GM12878 (cell line): Measurements from ENCODE around the gene RAB4B. TPM values are rescaled to one million over a fixed set of nuclear protein-coding genes. Genes with fewer than 3 reads are reported as not detected.

Source experiments
- BHLHE40 ChIP-seq, 2 experiments: fragments of 450-650 bp in 1 of 2; IDR thresholded peaks; 2 replicates each; pipeline ENCODE4 v1.6.1; 2011 to 2017; ENCODE audit warnings: low read depth in 2 of 2, borderline replicate concordance in 1 of 2, improper control_type of control experiment in 1 of 2, low read length in 1 of 2, mild to moderate bottlenecking in 1 of 2
- DPF2 ChIP-seq: fragments of 450-650 bp; IDR thresholded peaks from 2 replicates; pipeline ENCODE4 v1.6.1; 2017; ENCODE audit warnings: mild to moderate bottlenecking
- ETV6 ChIP-seq, 2 experiments: fragments of 450-650 bp in 1 of 2; IDR thresholded peaks in 1 of 2; conservative IDR thresholded peaks in 1 of 2; 2 replicates each; pipeline ENCODE4 v1.6.1; 2014; ENCODE audit warnings: antibody characterized with exemption in 1 of 2, borderline replicate concordance in 1 of 2, low read depth in 1 of 2, mild to moderate bottlenecking in 1 of 2, moderate library complexity in 1 of 2
- FOS ChIP-seq: IDR thresholded peaks from 3 replicates; pipeline ENCODE4 v1.6.1; 2011; ENCODE audit warnings: borderline replicate concordance; ENCODE audit not compliant: insufficient read length; ENCODE audit errors: extremely low read depth
- IRF4 ChIP-seq: IDR thresholded peaks from 2 replicates; pipeline ENCODE4 v1.6.1; 2011; ENCODE audit warnings: low read depth, low read length
- MLLT1 ChIP-seq: fragments of 450-650 bp; IDR thresholded peaks from 2 replicates; pipeline ENCODE4 v1.6.1; 2016; ENCODE audit warnings: mild to moderate bottlenecking
- REST ChIP-seq: IDR thresholded peaks from 2 replicates; pipeline ENCODE4 v1.6.1; 2012; ENCODE audit warnings: mild to moderate bottlenecking, low read depth, low read length
- SKIL ChIP-seq: fragments of 450-650 bp; IDR thresholded peaks from 2 replicates; pipeline ENCODE4 v1.6.1; 2017; ENCODE audit warnings: mild to moderate bottlenecking, low read depth, inconsistent platforms; ENCODE audit not compliant: poor library complexity, severe bottlenecking
- SMARCA5 ChIP-seq: fragments of 450-650 bp; IDR thresholded peaks from 2 replicates; pipeline ENCODE4 v1.6.1; 2017; ENCODE audit warnings: mild to moderate bottlenecking
- ZNF622 ChIP-seq: fragments of 450-650 bp; IDR thresholded peaks from 2 replicates; pipeline ENCODE4 v1.6.1; 2017; ENCODE audit warnings: mild to moderate bottlenecking, inconsistent platforms
- ZNF687 ChIP-seq: fragments of 450-650 bp; IDR thresholded peaks from 2 replicates; pipeline ENCODE4 v1.6.1; 2017; ENCODE audit warnings: mild to moderate bottlenecking, moderate library complexity
- polyA plus RNA-seq, 11 experiments: library from polyadenylated mRNA; depleted of rRNA in 4 of 11; unstranded in 6 of 11; stranded (reverse) in 5 of 11; fragments of >200 nt; fragmentation: Nextera tagmentation in 4 of 11; fragmentation: Illumina TruSeq in 1 of 11; extraction: Ambion mirVana in 4 of 11; extraction: Trizol in 1 of 11; gene quantifications; 1 replicate in 1 of 11; 2 replicates in 10 of 11; pipeline versions ENCODE4 v1.2.1 to v1.2.3, GENCODE V29; 2011 to 2016; ENCODE audit warnings: inconsistent platforms in 2 of 11, missing spikeins in 2 of 11, low read depth in 1 of 11
- total RNA-seq, 4 experiments: library from RNA; depleted of rRNA in 3 of 4; stranded (reverse); fragments of >200 nt in 3 of 4; fragmentation: Illumina TruSeq in 1 of 4; extraction: Trizol in 1 of 4; gene quantifications; 2 replicates each; pipeline versions ENCODE4 v1.2.1 to v1.2.3, GENCODE V29; 2013 to 2021

Gene RAB4B
- total and polyA plus RNA-seq, 10 of the 15 experiments (the other 5 are each of a cell fraction or from before 2014, with no cell fraction given): 0.60 to 51.5 (median 27.7) TPM

- peak; percentile 82 for TF ChIP-seq ZNF687
- peak; percentile 50 to 75; a peak in 3 of 4 replicates for TF ChIP-seq BHLHE40 (IDR thresholded peaks at IDR 0.05; ENCODE audit: borderline replicate concordance in 1 of 2, low read depth in 2 of 2, low read length in 1 of 2)
- TF ChIP-seq SKIL: peak; percentile 68
- TF ChIP-seq ZNF622: no peak
- no peak for TF ChIP-seq REST
- 0 out of 2 replicates have a peak, but pooled peaks have one; percentile 41 for TF ChIP-seq DPF2
- TF ChIP-seq MLLT1: peak; percentile 84
- peak; percentile 57; the same call in 1 of the 2 replicates for TF ChIP-seq IRF4
- TF ChIP-seq ETV6 (conservative IDR thresholded peaks at IDR 0.05 in 1 of 2, IDR thresholded peaks at IDR 0.05 in 1 of 2; ENCODE audit: borderline replicate concordance in 1 of 2, low read depth in 1 of 2): no peak
- TF ChIP-seq FOS: no peak
- TF ChIP-seq SMARCA5: 0 out of 2 replicates have a peak, but pooled peaks have one; percentile 75
- TF ChIP-seq, all 136 proteins: peak for 36
These were observed 20.1 kb downstream of the RAB4B start (continued) for GRCh38 chr19:40797963-40798682.
